HG03520 (cell line): Measurements from ENCODE around the gene STK17B.

Experiments
- ATAC-seq: cut with Tn5 transposase; IDR thresholded peaks from one replicate; pipeline ENCODE4 v1.9.1; 2021; ENCODE audit warnings: mild to moderate bottlenecking, moderate library complexity; ENCODE audit not compliant: unreplicated experiment

Gene STK17B

GRCh38 chr2:196184921-196185320 lies 13.5 kb upstream of the STK17B start:
- no peak for ATAC-seq

GRCh38 chr2:196183528-196184231 lies 12.3 kb upstream of the STK17B start:
- no peak for ATAC-seq

GRCh38 chr2:196183172-196183473 lies 11.7 kb upstream of the STK17B start:
- ATAC-seq: peak; percentile 21

GRCh38 chr2:196182439-196183171 lies 11.2 kb upstream of the STK17B start:
- peak; percentile 86 for ATAC-seq

GRCh38 chr2:196181484-196181883 lies 10.1 kb upstream of the STK17B start:
- ATAC-seq: no peak

GRCh38 chr2:196177124-196177523 lies 5.7 kb upstream of the STK17B start:
- no peak for ATAC-seq

GRCh38 chr2:196176142-196176738 lies 4.9 kb upstream of the STK17B start:
- peak; percentile 60 for ATAC-seq

GRCh38 chr2:196174404-196174803 lies 3.0 kb upstream of the STK17B start:
- no peak for ATAC-seq

- no peak for ATAC-seq
Observed at GRCh38 chr2:196173505-196173904, 2.1 kb upstream of the STK17B start.

- ATAC-seq: no peak
Observed at GRCh38 chr2:196172951-196173350, 1.6 kb upstream of the STK17B start.

GRCh38 chr2:196171946-196172345 lies 568 bp upstream of the STK17B start:
- ATAC-seq: no peak

GRCh38 chr2:196170606-196171247 lies 651 bp downstream of the STK17B start:
- ATAC-seq: peak; percentile 1

- peak; percentile 23 for ATAC-seq
Observed at GRCh38 chr2:196170213-196170605, 1.2 kb downstream of the STK17B start.

GRCh38 chr2:196169516-196169915 lies 1.9 kb downstream of the STK17B start:
- ATAC-seq: no peak

GRCh38 chr2:196168181-196168580 lies 3.2 kb downstream of the STK17B start:
- ATAC-seq: no peak

- no peak for ATAC-seq
Observed at GRCh38 chr2:196167666-196168065, 3.7 kb downstream of the STK17B start.

- ATAC-seq: no peak
Observed at GRCh38 chr2:196166876-196167275, 4.5 kb downstream of the STK17B start.

GRCh38 chr2:196165016-196165415 lies 6.4 kb downstream of the STK17B start:
- ATAC-seq: no peak

GRCh38 chr2:196163285-196163684 lies 8.1 kb downstream of the STK17B start:
- ATAC-seq: no peak

- no peak for ATAC-seq
Observed at GRCh38 chr2:196162586-196163175, 8.7 kb downstream of the STK17B start.

GRCh38 chr2:196160946-196161345 lies 10.4 kb downstream of the STK17B start:
- ATAC-seq: no peak
